Body of pancreas (tissue), 4 donors: ENCODE results near the gene HDLBP. TPM values are rescaled to one million over a fixed set of nuclear protein-coding genes. Genes with fewer than 3 reads are reported as not detected.
"Not testable (repeated sequence)": the region's sequence is repeated elsewhere in the genome, so short reads cannot be mapped to it uniquely, and the experiment has no call there.

ENCODE experiments used
- ATAC-seq: fragments of 150-250 bp; one replicate; pipeline ENCODE4 v1.9.1; 2016
- DNase-seq, 4 donors: peaks; one replicate each; pipeline ENCODE4 v3.0.0-alpha.2; 2019
- H3K27ac ChIP-seq, 4 donors: fragments of 200-600 bp; sonication (generic); 1 replicate in 3 of 4; 2 replicates in 1 of 4; pipeline versions ENCODE4 v1.5.1 to v1.6.1; 2016 to 2019; ENCODE audit warnings: mild to moderate bottlenecking in 1 of 4, mixed read lengths in 1 of 4, moderate library complexity in 1 of 4
- H3K27me3 ChIP-seq, 2 donors: fragments of 200-600 bp; sonication (generic); one replicate each; pipeline ENCODE4 v1.6.0; 2016; ENCODE audit warnings: mild to moderate bottlenecking in 1 of 2
- H3K36me3 ChIP-seq, 2 donors: fragments of 200-600 bp; sonication (generic); replicated peaks in 1 of 2; 2 replicates each; pipeline ENCODE4 v1.5.1; 2016; ENCODE audit warnings: low read depth in 2 of 2; ENCODE audit not compliant: insufficient read depth in 1 of 2
- H3K4me1 ChIP-seq: fragments of 200-600 bp; sonication (generic); one replicate; pipeline ENCODE4 v1.6.0; 2016
- H3K4me3 ChIP-seq, 2 donors: fragments of 200-600 bp; sonication (generic); 1 replicate in 1 of 2; 2 replicates in 1 of 2; pipeline ENCODE4 v1.5.1; 2016 to 2019
- H3K9me3 ChIP-seq, 3 donors: fragments of 200-600 bp; sonication (generic); 1 replicate in 2 of 3; 2 replicates in 1 of 3; pipeline ENCODE4 v1.5.1; 2016
- POLR2A ChIP-seq, 3 donors: fragments of 450-650 bp; IDR thresholded peaks; one replicate each; pipeline ENCODE4 v1.6.1; 2016; ENCODE audit warnings: antibody characterized with exemption in 3 of 3, mild to moderate bottlenecking in 2 of 3
- WGBS, 2 donors: methylation state at CpG; one replicate each; pipeline ENCODE4 v1.1.5; 2017; 5-methylcytosine and 5-hydroxymethylcytosine counted together
- intact Hi-C: fragments of 100-400 bp; cut with DNase I; formaldehyde crosslinking; loops from one replicate; pipeline ENCODE4 v1.15.1; 2023
- total RNA-seq, 2 donors: library from RNA; depleted of rRNA; stranded (reverse); fragments of >200 nt; gene quantifications; one replicate each; pipeline ENCODE4 v1.1.0, GENCODE V29; 2016
- TF ChIP-seq, protein P1 (sequence below), 7 experiments: fragments of 450-650 bp in 4 of 7; fragments of 200-600 bp in 3 of 7; sonication (generic) in 3 of 7; IDR thresholded peaks; one replicate each; pipeline ENCODE4 v1.5.1; 2016 to 2019; ENCODE audit warnings: antibody characterized with exemption in 7 of 7

Gene HDLBP
- total RNA-seq, 2 donors from 2014 or later = 501 to 612 TPM

DNA sequence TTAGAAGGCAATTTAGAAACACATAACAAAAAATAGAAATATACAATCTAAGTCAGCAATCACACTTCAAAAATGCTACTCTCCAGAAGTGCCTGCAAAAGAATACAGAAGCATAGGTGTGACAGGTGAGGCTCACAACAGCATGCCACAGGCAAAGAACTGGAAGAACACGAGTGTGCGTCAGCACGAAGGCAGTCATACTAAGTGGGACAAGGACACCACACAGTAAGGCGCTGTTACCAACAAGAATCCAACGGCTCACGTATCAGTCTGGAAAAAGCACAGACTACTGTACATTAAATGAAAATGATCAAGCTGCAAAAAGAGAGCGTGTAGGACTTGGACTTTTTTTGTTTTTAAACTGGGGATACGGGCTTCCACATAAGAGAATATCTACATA, 18.7 kb downstream of the HDLBP start:
- no peak overlapping the region for H3K27ac ChIP-seq
- WGBS, 2 donors = 89 to 94% methylated on average over 8 of the region's 8 CpGs
- no peak overlapping the region for H3K4me3 ChIP-seq
- H3K4me1 ChIP-seq = peaks cover 18% of the 10 kb centered on the region
- intact Hi-C loops = no loop called here
- H3K27me3 ChIP-seq = no peaks in the 10 kb centered on the region
- TF ChIP-seq, protein P1, sequence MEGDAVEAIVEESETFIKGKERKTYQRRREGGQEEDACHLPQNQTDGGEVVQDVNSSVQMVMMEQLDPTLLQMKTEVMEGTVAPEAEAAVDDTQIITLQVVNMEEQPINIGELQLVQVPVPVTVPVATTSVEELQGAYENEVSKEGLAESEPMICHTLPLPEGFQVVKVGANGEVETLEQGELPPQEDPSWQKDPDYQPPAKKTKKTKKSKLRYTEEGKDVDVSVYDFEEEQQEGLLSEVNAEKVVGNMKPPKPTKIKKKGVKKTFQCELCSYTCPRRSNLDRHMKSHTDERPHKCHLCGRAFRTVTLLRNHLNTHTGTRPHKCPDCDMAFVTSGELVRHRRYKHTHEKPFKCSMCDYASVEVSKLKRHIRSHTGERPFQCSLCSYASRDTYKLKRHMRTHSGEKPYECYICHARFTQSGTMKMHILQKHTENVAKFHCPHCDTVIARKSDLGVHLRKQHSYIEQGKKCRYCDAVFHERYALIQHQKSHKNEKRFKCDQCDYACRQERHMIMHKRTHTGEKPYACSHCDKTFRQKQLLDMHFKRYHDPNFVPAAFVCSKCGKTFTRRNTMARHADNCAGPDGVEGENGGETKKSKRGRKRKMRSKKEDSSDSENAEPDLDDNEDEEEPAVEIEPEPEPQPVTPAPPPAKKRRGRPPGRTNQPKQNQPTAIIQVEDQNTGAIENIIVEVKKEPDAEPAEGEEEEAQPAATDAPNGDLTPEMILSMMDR (IDR thresholded peaks at IDR 0.05) = no peak
- no peak for TF ChIP-seq POLR2A (IDR thresholded peaks at IDR 0.05)
- H3K9me3 ChIP-seq = no peaks in the 10 kb centered on the region
- H3K36me3 ChIP-seq = no peaks in the 10 kb centered on the region
- DNase-seq (no peak), ATAC-seq (no peak)

- no peaks in the 10 kb centered on the region for H3K27me3 ChIP-seq
- ATAC-seq = no peak
- H3K4me3 ChIP-seq = no peak overlapping the region
- intact Hi-C loops = no loop called here
- DNase-seq = no peak
- no peaks in the 10 kb centered on the region for H3K9me3 ChIP-seq
- WGBS, 2 donors = 43 to 53% methylated on average over 7 of the region's 7 CpGs
- no peak for TF ChIP-seq POLR2A (IDR thresholded peaks at IDR 0.05)
- TF ChIP-seq, protein P1 (IDR thresholded peaks at IDR 0.05) = peak in 1 of 7 experiments; percentile 5
- H3K4me1 ChIP-seq = peaks cover 16% of the 10 kb centered on the region
- no peak overlapping the region for H3K27ac ChIP-seq
- H3K36me3 ChIP-seq = no peaks in the 10 kb centered on the region
Measured at GRCh38 chr2:241295326-241296095, 20.0 kb downstream of the HDLBP start.

GRCh38 chr2:241293378-241293797, 22.1 kb downstream of the HDLBP start:
- DNase-seq = peak in 1 of 4 donors; percentile 21
- intact Hi-C loops, H3K4me3 ChIP-seq, H3K9me3 ChIP-seq, ATAC-seq, H3K27me3 ChIP-seq, H3K36me3 ChIP-seq, H3K27ac ChIP-seq: not testable (repeated sequence)
- 76 to 80% methylated on average over 7 of the region's 7 CpGs for WGBS, 2 donors
- H3K4me1 ChIP-seq = peaks cover 26% of the 10 kb centered on the region

DNA sequence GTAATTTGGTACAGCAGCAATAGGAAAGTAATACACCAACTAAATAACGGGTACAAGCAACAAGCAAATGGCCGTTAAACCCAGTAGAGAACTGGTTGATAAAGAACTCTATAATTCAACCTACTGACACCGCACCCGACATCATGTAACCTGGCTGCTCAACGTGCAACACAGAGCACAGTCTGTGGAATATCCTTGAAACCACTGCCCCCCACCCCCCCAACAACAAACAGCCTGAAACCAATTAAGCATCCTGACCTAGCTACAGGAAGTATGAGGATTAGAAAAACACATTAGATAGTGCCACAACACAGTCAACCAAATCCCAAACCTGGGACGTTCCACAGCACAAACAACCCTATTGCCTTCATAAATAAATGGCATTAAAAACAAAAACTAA, 23.5 kb downstream of the HDLBP start:
- H3K9me3 ChIP-seq = no peaks in the 10 kb centered on the region
- intact Hi-C loops = no loop called here
- H3K4me3 ChIP-seq = no peak overlapping the region
- ATAC-seq = no peak
- no peak overlapping the region for H3K27ac ChIP-seq
- WGBS, 2 donors = 65 to 68% methylated on average over 6 of the region's 6 CpGs
- H3K36me3 ChIP-seq = no peaks in the 10 kb centered on the region
- peaks cover 25% of the 10 kb centered on the region for H3K4me1 ChIP-seq
- TF ChIP-seq, protein P1 (IDR thresholded peaks at IDR 0.05) = no peak
- TF ChIP-seq POLR2A (IDR thresholded peaks at IDR 0.05) = no peak
- H3K27me3 ChIP-seq = no peaks in the 10 kb centered on the region
- no peak for DNase-seq

DNA sequence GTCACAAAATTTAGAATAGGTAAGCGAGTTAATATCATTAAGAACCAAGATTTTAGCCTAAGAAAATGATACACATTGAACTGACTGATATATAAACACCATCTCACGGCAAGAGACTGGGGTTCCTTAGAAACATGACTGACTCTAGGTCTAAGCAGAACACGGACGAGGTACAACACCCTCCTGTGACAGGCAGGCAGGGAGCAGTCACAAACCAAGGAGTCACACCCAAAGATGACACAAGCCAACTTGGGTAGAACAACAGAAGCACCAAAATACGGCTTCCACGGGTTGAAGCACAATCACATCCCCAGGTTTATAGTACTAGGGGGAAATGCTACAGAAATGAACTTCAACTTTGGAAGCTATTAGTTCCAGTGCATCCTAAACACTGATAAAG, 24.3 kb downstream of the HDLBP start:
- ATAC-seq = no peak
- Histone ChIP-seq H3K27ac (no peak overlapping the region), H3K4me1 (peaks cover 25% of the 10 kb centered on the region), H3K4me3 (no peak overlapping the region), H3K36me3 (no peaks in the 10 kb centered on the region), H3K9me3 (no peaks in the 10 kb centered on the region), H3K27me3 (no peaks in the 10 kb centered on the region)
- intact Hi-C loops = no loop called here
- WGBS, 2 donors = 81 to 88% methylated on average over 6 of the region's 6 CpGs
- DNase-seq = no peak
- TF ChIP-seq, protein P1 (IDR thresholded peaks at IDR 0.05) = no peak
- TF ChIP-seq POLR2A (IDR thresholded peaks at IDR 0.05) = no peak
